Measurements from ENCODE around the gene CSRNP3. TPM values are rescaled to one million over a fixed set of nuclear protein-coding genes. Genes with fewer than 3 reads are reported as not detected.

CSRNP3 gene
- total RNA-seq, 1 donor from 2014 or later, result not detected

DNA sequence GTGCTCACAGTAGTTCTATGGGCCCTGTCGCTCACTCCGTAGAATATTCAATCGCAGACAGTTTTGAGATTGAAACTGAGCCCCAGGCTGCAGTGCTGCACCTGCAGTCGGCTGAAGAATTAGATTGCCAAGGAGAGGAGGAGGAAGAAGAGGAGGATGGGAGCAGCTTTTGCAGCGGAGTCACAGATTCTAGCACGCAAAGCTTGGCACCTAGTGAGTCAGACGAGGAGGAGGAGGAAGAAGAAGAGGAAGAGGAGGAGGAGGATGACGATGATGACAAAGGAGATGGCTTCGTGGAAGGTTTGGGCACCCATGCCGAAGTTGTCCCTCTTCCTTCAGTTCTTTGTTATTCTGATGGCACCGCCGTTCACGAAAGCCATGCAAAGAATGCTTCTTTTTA is 209.4 kb downstream of the CSRNP3 start:
- intact Hi-C loops (cut with micrococcal nuclease), result no loop called here

DNA sequence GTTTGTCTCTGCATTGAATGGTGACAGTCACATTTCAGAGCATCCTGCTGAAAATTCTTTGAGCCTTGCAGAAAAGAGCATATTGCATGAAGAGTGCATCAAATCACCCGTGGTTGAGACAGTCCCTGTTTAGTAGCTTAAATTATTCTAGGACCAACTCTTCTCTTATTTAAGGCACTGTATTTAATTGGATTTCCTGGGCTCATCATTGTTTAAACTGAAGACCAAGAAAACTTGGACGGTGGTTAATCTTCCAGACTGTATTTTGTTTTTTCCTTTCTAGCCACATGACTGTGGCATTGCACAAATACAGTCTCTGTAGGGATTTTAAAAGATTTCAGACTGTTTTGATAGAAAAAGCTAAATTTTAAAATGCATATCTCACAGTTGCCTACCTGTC is 210.1 kb downstream of the CSRNP3 start:
- intact Hi-C loops (cut with micrococcal nuclease), result no loop called here

DNA sequence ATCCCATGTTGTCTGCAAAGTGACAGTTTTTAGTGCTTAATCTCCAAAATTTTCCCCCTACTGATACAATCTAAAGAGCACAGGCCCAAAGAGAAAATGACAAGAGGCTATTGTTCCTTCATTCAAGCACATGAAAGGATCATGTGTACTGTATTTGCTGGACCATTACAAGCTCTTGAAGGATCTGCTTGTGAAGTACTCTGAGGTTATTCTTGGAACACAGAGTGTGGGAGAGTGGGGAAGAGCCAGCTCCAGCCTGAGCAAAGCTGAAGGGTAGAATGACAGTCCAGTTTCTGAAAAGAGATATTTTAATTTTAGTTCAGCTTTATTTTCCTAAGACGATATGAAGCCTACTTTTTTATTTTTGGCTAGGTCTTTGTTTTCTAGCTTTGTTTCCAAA is 212.3 kb downstream of the CSRNP3 start:
- intact Hi-C loops (cut with micrococcal nuclease), result no loop called here

DNA sequence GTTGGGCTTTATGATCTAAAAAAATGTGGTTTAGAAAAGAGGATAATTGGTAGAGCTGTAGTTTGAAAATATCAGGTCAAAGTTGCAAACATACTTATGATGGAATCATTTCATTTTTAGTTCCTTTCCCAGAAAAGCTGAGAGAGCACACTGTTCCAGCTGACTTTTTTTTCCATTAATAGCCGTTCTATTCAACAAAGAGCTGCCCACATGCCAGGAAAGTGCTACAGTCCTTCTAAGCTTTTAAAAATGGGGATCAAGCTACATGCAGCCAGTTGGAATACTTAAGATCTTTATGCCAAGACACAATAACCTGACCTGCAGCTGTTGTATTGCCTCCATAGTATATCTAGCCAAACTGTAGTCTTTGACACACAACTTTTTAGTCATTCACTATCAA is 213.0 kb downstream of the CSRNP3 start:
- intact Hi-C loops (cut with micrococcal nuclease), result no loop called here

DNA sequence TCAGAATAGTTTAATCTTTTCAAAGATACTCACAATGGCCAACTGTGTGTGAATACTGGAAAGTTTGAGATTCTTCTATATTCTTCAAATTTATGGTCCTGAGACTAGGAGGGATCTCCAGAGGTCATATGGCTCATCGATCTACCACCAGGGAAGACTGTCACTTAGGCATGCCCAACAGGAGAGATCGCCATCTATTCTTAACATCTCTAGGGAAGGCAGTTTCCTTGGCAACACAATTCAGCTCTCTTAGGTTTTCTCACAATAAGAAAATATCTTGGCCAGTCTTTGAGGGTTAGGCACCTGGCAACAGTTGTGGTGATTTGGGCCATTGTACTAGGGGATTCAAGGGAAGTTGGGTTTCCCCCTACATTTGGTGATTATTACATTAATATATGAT is 217.3 kb downstream of the CSRNP3 start:
- intact Hi-C loops (cut with micrococcal nuclease), result no loop called here

DNA sequence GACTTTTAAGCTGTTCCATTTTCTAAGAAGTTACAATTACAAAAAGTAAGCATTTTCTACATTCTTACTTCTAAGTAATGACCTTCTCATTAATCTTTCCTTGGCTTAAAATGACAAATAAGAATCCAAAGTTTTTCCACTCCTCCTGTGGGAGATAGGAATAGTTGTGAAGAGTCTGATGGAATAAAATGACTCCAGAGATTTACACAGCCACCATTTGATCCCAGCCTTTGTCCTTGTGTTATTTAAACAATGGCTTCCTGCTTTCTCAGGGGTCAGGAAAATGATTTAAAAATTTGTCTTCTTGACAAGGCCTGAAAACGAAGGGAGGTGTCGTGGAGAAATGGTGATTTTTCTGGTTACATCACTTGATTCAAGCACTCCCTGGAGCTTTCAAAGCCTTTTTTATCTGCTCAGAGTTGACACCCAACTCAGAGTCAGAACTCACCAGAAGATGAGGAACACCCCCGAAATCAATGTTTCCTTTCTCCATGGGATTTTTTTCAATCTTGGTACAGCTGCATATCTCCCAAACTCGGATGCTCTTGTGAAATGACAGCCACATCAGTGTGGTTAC is 218.0 kb downstream of the CSRNP3 start:
- intact Hi-C loops (cut with micrococcal nuclease), result no loop called here

DNA sequence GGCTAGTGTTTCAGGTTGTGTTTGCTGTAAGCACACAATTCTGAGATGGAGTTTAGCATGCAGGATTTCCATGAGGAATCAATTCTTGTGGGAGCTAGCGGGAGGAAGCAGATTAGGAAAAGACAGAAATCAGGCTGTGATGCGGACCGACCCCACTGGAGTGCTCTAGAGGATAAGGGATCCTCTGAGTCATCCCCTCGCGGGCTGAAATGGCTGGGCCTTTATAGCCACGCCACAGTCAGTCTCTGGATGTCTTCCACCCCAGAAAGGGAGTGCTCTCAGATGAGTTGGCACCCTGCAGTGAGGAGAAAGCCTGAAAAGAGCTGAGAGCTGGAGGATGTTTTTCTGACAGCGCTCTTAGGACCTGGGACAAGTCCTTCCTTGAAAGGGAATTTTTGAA is 222.1 kb downstream of the CSRNP3 start:
- intact Hi-C loops (cut with micrococcal nuclease), result no loop called here

DNA sequence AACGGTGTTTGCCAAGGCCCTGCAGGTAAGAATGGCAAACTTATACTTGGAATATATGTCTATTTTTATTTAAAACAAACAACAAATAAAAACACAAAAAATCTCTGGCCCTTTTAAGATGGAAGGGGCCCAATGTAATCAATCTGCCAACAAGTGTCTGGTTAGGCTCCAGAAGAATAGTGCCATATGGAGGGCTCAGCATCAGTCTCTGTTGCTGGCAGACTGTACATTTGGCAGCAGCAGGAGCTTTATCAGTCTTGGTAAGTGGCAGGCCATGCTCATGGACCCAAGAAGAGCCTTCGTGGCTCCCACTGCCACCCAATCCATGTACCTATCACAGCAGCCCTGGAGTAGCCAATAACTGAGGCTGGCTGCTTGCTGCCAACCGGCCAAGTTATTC is 223.4 kb downstream of the CSRNP3 start:
- intact Hi-C loops (cut with micrococcal nuclease), result no loop called here

DNA sequence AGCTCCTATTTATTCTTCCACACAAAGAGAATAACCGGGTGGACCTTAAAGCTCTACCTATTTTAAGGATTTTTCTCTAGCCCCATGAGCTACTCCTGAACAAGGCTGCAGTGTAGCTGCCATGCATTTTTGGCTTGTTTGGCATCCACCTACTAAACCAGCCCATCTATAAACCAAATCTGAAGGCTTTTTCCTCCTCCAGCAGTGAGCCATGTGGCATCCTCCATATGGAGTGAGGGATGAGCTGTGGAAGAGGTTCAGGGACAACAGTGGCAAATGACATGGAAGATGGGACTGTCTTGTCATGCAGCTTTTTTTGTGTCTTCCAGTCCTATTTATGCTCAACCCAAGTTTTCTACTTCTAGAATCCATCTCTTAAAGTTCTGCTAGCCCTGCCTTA is 224.3 kb downstream of the CSRNP3 start:
- intact Hi-C loops (cut with micrococcal nuclease), result no loop called here

DNA sequence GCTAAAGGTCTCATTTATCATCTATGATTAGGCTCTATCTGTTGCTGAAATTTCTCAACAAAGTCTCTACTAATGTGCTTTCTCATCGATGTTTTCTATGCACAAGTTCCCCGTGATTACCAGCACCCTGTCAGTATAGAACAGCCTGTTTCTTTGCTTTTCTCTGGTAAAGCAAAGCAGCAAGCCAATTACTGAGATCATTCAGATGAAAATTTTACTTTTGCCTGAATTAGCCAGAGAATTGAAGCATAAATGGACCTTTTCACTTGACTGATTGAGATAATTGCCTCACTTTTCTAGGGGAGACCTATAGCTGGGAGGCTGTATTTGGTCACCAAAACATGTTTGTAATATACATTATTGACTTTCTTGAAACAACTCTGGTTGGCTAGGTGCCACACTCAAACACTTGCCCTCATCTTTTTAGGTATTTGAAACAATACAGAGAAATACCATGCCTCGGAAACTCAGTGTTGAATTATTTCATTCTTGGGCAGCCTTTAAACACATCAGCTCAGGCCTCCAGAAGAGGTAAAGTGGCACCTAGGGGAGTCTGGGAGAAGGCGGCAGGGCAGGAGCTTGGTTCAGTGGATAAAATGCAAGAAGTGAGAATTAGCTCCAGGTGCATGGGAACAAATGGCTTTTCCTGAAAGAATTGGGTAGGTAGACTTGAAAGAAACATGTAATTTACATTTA is 228.4 kb downstream of the CSRNP3 start:
- intact Hi-C loops (cut with micrococcal nuclease), result loop anchor here (1.0 kb wide), 1 partner anchor 297 kb away; no protein-coding TSS in a partner anchor

DNA sequence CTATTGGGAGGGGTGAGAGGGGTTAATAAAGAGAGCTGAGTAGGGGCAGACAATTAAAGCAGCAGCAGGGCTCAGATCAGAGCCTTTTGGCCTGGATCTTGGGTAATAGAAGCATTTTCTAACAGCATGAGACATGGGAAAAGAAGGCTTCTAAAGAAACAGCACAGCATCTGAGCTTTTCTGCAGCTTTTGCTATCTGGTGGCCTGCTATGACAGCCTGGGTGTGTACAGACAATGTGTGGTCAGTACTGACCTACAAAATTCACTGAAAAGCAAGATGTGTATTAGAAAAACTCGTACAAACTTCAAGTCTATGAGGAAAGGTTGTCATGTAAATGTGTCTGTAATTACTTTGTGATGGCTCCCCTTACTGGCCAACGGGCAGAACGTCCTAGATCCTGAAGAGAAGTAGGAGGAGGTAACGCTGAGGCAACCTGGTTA is 229.0 kb downstream of the CSRNP3 start:
- intact Hi-C loops (cut with micrococcal nuclease), result loop anchor here (1.0 kb wide), 1 partner anchor 297 kb away; no protein-coding TSS in a partner anchor

DNA sequence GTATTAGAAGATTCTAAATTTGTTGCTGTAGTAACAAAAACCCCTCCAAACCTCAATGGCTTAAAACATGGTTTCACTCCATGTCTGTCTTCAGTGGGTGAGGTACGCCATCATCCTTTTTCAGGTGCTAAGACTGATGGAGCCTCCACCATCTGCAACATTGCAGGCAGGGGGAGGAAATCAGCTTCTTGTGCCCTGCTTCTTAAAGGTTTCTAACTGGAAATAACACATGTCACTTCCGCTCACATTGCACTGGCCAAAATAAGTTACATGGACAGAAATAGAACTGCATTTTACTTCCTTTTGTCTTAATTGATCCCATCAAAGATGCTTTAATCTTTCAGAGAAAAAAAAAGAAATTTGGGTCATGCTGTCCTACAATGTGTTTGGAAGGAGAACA is 230.4 kb downstream of the CSRNP3 start:
- intact Hi-C loops (cut with micrococcal nuclease), result loop anchor here (5.0 kb wide), 1 partner anchor 172 kb away; no protein-coding TSS in a partner anchor

DNA sequence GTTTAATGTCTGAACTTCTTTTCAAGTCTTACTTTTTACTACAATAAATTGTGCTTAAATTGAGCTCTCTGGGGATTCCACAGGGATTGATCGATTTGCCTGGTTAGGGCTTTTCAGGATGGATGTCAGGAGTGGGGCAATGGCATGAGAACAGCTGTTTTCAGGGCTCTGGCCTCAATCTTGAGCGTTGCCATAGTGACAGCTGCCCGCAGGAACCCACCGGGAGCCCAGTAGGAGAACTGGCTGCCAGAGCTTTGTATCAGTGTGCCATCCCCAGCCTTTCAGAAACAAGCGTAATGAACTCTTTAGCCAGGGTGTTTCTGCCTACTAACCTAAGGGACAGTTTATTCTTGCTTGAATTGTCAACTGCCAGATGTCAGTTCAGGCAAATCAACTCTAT is 231.0 kb downstream of the CSRNP3 start:
- intact Hi-C loops (cut with micrococcal nuclease), result loop anchor here (5.0 kb wide), 1 partner anchor 172 kb away; no protein-coding TSS in a partner anchor

DNA sequence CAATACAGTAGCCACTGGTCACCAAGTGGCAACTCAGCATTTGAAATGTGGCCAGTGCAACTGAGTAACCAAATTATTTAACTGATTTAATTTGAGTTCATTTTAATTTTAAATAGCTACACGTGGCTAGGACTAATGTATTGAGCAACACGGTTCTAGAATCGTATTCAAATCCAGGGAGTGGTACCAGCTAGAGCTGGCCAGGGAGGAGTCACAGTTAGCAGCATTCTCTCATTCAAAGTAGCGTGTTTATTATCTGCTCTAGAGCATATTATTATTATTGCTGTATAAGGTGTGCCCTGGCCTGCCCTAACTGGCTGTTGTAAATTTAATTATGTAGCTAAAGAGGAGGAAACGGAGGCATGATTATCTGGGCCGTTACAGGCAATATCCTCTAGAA is 231.6 kb downstream of the CSRNP3 start:
- intact Hi-C loops (cut with micrococcal nuclease), result loop anchor here (5.0 kb wide), 1 partner anchor 171 kb away; no protein-coding TSS in a partner anchor

DNA sequence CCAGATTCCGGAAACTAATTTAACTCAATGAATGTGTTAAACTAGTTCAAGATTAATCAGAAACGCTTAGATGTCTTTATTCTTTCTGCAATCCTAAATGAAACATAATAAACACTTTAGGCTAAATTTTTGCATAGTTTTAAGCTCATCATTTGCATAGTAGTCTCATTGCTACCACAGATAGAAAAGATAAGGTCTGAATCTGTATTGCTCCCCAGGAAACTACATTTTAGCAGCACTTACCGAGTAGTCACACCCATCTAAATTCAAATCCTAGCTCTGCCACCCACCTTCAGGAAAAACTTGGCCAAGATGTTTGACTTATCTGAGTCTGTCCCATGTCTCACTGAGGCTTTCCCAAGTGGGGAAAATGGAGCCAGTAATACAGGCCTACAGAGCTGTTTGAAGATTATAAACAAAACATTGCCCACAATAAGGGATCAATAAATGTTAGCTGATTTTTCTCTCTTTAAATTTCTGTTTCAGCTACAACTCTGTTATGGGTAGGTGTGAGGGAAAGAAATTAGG is 237.5 kb downstream of the CSRNP3 start:
- intact Hi-C loops (cut with micrococcal nuclease), result no loop called here

DNA sequence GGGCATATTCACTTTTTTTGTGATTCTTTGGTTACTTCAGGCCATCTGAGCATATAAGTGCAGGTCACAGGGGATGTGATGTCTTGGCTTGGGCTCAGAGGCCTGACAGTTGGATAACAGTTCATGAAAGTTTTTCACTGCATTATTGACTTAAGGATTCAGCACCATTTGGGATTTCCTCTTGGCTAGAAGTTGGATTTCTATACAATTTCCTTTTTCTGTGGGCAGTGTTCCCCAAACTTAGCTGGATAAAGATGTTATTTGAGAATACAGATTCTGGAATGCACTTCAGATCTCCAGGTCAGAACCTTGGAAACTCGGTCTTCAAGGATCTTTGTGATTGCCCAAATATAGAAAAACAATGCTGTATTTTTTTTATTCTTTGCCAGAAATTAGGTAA is 246.6 kb downstream of the CSRNP3 start:
- intact Hi-C loops (cut with micrococcal nuclease), result no loop called here

DNA sequence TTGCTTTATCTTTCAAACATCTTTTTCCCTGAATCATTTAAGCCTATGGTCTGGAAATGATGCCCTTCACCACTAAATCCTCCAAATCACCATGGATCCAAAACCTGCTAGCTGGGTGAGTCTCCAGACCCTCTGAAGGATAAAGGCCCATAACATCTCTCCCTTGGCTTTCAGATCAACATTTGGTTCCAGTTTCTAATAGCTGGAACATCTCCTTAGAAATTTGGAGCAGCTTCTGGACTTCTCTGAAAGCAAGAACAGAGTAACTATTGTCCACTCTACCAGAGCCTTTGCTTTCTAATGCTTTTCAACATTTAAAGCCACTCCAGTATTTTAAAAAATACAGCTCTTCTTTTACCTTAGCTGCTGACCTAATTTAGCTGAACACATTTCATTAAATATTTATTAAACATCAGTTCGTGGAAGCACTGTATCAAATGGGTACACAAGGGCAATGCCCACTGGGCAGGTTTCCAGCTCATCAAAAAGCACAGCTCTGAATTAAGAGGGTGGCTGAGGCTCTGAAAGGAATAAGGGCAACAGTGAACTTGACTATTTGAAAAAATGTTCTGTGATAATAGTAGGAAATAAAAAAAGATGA is 249.2 kb downstream of the CSRNP3 start:
- intact Hi-C loops (cut with micrococcal nuclease), result no loop called here

DNA sequence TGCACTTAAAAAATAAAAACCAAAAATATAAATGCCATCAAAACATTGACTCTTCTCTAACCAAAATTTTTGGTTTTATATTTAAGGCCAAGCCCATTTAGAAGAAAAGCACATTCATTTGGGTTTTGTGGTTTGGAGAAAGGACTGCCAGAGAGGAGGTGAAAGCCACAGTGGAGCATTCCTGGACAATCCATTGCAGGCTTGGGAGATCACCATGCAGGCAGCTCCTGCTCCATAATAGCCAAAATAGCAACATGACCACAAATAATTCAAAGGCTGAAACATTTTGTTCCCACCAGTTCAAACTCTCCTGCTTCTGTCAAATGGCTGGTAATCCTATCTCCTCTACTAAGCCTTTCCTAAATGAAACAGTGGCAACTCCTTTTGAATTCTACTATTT is 251.0 kb downstream of the CSRNP3 start:
- intact Hi-C loops (cut with micrococcal nuclease), result no loop called here

DNA sequence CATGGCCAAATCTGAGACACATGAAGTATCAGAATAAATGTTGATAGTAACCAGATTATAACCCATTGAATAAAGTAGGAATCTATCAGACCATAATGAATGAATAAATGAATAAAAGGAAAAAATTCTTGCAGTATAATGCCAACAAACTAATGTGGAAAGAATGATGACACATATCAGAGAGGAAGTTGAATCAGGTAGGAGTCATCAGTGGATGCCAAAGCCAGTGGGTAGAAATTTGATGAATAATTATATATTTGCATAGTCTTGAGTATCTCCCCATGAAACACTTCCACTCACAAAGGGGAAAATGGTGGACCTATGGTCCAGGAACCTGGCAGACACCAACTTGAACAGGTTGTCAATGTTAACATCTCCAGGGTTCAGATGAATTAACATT is 255.9 kb downstream of the CSRNP3 start:
- intact Hi-C loops (cut with micrococcal nuclease), result no loop called here

All from T-helper 1 cell treated with Interleukin-12 subunit alpha and Interleukin-12 subunit beta and Interleukin-4 antibody, amounts not matched to agents 30 ng/mL and 1 ng/mL, for 36 hours (primary cell).